A549 (cell line): Measurements from ENCODE around the gene EHBP1. TPM values are rescaled to one million over a fixed set of nuclear protein-coding genes. Genes with fewer than 3 reads are reported as not detected.

Experiments used
- ATAC-seq, 2 experiments: fragments of 200-7000 bp in 1 of 2; fragments of >200 bp in 1 of 2; cut with Nextera tagmentation in 1 of 2; cut with Tn5 transposase in 1 of 2; 3 replicates each; pipeline versions ENCODE4 v1.8.0 to v1.9.1; 2018 to 2020; ENCODE audit warnings: mild to moderate bottlenecking in 1 of 2, moderate library complexity in 1 of 2
- CTCF ChIA-PET: fragments of 300-600 bp; sonication (Branson Sonifier 250); formaldehyde crosslinking; extraction: SDS; loops from one replicate; lab custom pipeline; 2021; ENCODE audit warnings: antibody characterized with exemption, inconsistent platforms; lab: Yijun Ruan, JAX
- POLR2A ChIA-PET: fragments of 350-600 bp; formaldehyde crosslinking; extraction: SDS; loops from one replicate; lab custom pipeline; 2021; ENCODE audit warnings: antibody characterized with exemption, inconsistent platforms; lab: Yijun Ruan, JAX
- DNase-seq, 2 experiments: peaks; one replicate each; pipeline versions ENCODE4 v3.0.0 to v3.0.0-alpha.2; 2011 to 2016; ENCODE audit warnings: low read depth in 1 of 2, low spot score in 1 of 2
- FAIRE-seq: peaks from 2 replicates; lab custom pipeline; 2011; peaks lifted over from hg19 to GRCh38; lab: Jason Lieb, UNC
- H3K27ac ChIP-seq, 2 experiments: fragments of >200 bp; sonication (Bioruptor Twin); formaldehyde crosslinking; 3 replicates each; pipeline ENCODE4 v1.5.1; 2016 to 2017
- H3K4me1 ChIP-seq: fragments of >200 bp; sonication (Bioruptor Twin); formaldehyde crosslinking; 3 replicates; pipeline ENCODE4 v1.6.1; 2016
- H3K4me2 ChIP-seq: fragments of >200 bp; sonication (Bioruptor Twin); formaldehyde crosslinking; 3 replicates; pipeline ENCODE4 v1.6.1; 2016
- H3K4me3 ChIP-seq: fragments of >200 bp; sonication (Bioruptor Twin); formaldehyde crosslinking; 3 replicates; pipeline ENCODE4 v1.5.1; 2016
- H3K9me3 ChIP-seq: fragments of >200 bp; sonication (Bioruptor Twin); formaldehyde crosslinking; 3 replicates; pipeline ENCODE4 v1.6.1; 2016
- CBX2 ChIP-seq: fragments of 200-600 bp; sonication (generic); IDR thresholded peaks from 2 replicates; pipeline ENCODE4 v1.6.1; 2016; ENCODE audit warnings: low read depth, mild to moderate bottlenecking, borderline replicate concordance
- CEBPB ChIP-seq, 2 experiments: fragments of >200 bp in 1 of 2; sonication (Bioruptor Twin) in 1 of 2; formaldehyde crosslinking in 1 of 2; IDR thresholded peaks; 2 replicates each; pipeline ENCODE4 v1.6.1; 2012 to 2016
- CHD2 ChIP-seq: fragments of 150-350 bp; IDR thresholded peaks from 2 replicates; pipeline ENCODE4 v1.6.1; 2014; ENCODE audit warnings: low read length; ENCODE audit not compliant: partially characterized antibody
- EHMT2 ChIP-seq: fragments of 200-600 bp; sonication (generic); IDR thresholded peaks from 2 replicates; pipeline ENCODE4 v1.6.1; 2016; ENCODE audit warnings: antibody characterized with exemption, low read depth, mild to moderate bottlenecking, moderate library complexity
- JUNB ChIP-seq: fragments of >200 bp; sonication (Bioruptor Twin); formaldehyde crosslinking; IDR thresholded peaks from 2 replicates; pipeline ENCODE4 v1.6.1; 2016
- KDM5A ChIP-seq: fragments of 200-600 bp; sonication (generic); IDR thresholded peaks from 2 replicates; pipeline ENCODE4 v1.6.1; 2016; ENCODE audit warnings: antibody characterized with exemption, mild to moderate bottlenecking
- MAFK ChIP-seq: fragments of 450-650 bp; IDR thresholded peaks from 2 replicates; pipeline ENCODE4 v1.6.1; 2014; ENCODE audit not compliant: partially characterized antibody
- NPAS2 ChIP-seq: fragments of 250-450 bp; sonication (Bioruptor Pico); IDR thresholded peaks from 2 replicates; pipeline ENCODE4 v1.8.0; 2022; ENCODE audit warnings: mild to moderate bottlenecking, moderate library complexity, borderline replicate concordance
- NR3C1 ChIP-seq: fragments of >200 bp; sonication (Bioruptor Twin); formaldehyde crosslinking; IDR thresholded peaks from 3 replicates; pipeline ENCODE4 v1.6.1; 2017
- PHF8 ChIP-seq: fragments of 200-600 bp; sonication (generic); IDR thresholded peaks from 2 replicates; pipeline ENCODE4 v1.6.1; 2016; ENCODE audit warnings: low read depth, mild to moderate bottlenecking, antibody characterized with exemption, moderate library complexity, borderline replicate concordance
- POLR2A ChIP-seq: IDR thresholded peaks from 2 replicates; pipeline ENCODE4 v1.6.1; 2012; ENCODE audit warnings: mild to moderate bottlenecking, low read length
- RAD21 ChIP-seq, 2 experiments: fragments of >200 bp in 1 of 2; sonication (Bioruptor Twin) in 1 of 2; formaldehyde crosslinking in 1 of 2; IDR thresholded peaks in 1 of 2; conservative IDR thresholded peaks in 1 of 2; 2 replicates in 1 of 2; 3 replicates in 1 of 2; pipeline ENCODE4 v1.6.1; 2012 to 2018; ENCODE audit warnings: inconsistent platforms in 1 of 2
- SREBF2 ChIP-seq: fragments of 450-650 bp; IDR thresholded peaks from 2 replicates; pipeline ENCODE4 v1.6.1; 2014; ENCODE audit warnings: mild to moderate bottlenecking, moderate library complexity
- TP53 ChIP-seq: fragments of 250-450 bp; sonication (Bioruptor Pico); IDR thresholded peaks from 2 replicates; pipeline ENCODE4 v1.5.0; 2021; ENCODE audit warnings: mild to moderate bottlenecking, moderate library complexity
- ZC3H11A ChIP-seq: fragments of 450-650 bp; IDR thresholded peaks from 2 replicates; pipeline ENCODE4 v1.6.1; 2014; ENCODE audit warnings: antibody characterized with exemption, mild to moderate bottlenecking
- ZNF302 ChIP-seq: fragments of 250-450 bp; sonication (Bioruptor Pico); IDR thresholded peaks from 2 replicates; pipeline ENCODE4 v1.9.0; 2021; ENCODE audit warnings: inconsistent platforms, mild to moderate bottlenecking, moderate library complexity
- WGBS: methylation state at CpG from one replicate; pipeline ENCODE4 v1.1.6; 2017; ENCODE audit errors: missing lambda C conversion rate; 5-methylcytosine and 5-hydroxymethylcytosine counted together
- polyA plus RNA-seq, 4 experiments: library from polyadenylated mRNA; depleted of rRNA in 3 of 4; stranded (reverse); fragments of >200 nt; fragmentation: RNase III in 1 of 4; extraction: RNeasy Plus Mini Kit Qiagen cat#74134 plus additional on column Dnase treatment in 1 of 4; gene quantifications; 2 replicates in 3 of 4; 3 replicates in 1 of 4; pipeline ENCODE4 v1.2.3, GENCODE V29; 2011 to 2017
- TF ChIP-seq, protein P1 (sequence below): fragments of >200 bp; sonication (Bioruptor Twin); formaldehyde crosslinking; IDR thresholded peaks from 2 replicates; pipeline ENCODE4 v1.6.1; 2016
- TF ChIP-seq, protein P2 (sequence below): IDR thresholded peaks from 2 replicates; pipeline ENCODE4 v1.6.1; 2012; ENCODE audit warnings: low read depth, borderline replicate concordance
- TF ChIP-seq, protein P3 (sequence below): fragments of >200 bp; sonication (Bioruptor Twin); formaldehyde crosslinking; IDR thresholded peaks from 3 replicates; pipeline ENCODE4 v1.5.1; 2016
- TF ChIP-seq, protein P4 (sequence below): fragments of 250-450 bp; sonication (Bioruptor Pico); IDR thresholded peaks from 2 replicates; pipeline ENCODE4 v1.5.0; 2021; ENCODE audit warnings: mild to moderate bottlenecking, moderate library complexity, borderline replicate concordance
- TF ChIP-seq, protein P5 (sequence below): fragments of 250-450 bp; sonication (Bioruptor Pico); IDR thresholded peaks from 2 replicates; pipeline ENCODE4 v1.5.0; 2020; ENCODE audit warnings: low read depth, mild to moderate bottlenecking, moderate library complexity
- TF ChIP-seq, protein P6 (sequence below): fragments of >200 bp; sonication (Bioruptor Twin); formaldehyde crosslinking; IDR thresholded peaks from 3 replicates; pipeline ENCODE4 v1.6.1; 2016

The EHBP1 gene
- polyA plus RNA-seq, 2 of the 4 experiments (the other 2 are of a cell fraction) = 65.7 to 204 TPM

DNA sequence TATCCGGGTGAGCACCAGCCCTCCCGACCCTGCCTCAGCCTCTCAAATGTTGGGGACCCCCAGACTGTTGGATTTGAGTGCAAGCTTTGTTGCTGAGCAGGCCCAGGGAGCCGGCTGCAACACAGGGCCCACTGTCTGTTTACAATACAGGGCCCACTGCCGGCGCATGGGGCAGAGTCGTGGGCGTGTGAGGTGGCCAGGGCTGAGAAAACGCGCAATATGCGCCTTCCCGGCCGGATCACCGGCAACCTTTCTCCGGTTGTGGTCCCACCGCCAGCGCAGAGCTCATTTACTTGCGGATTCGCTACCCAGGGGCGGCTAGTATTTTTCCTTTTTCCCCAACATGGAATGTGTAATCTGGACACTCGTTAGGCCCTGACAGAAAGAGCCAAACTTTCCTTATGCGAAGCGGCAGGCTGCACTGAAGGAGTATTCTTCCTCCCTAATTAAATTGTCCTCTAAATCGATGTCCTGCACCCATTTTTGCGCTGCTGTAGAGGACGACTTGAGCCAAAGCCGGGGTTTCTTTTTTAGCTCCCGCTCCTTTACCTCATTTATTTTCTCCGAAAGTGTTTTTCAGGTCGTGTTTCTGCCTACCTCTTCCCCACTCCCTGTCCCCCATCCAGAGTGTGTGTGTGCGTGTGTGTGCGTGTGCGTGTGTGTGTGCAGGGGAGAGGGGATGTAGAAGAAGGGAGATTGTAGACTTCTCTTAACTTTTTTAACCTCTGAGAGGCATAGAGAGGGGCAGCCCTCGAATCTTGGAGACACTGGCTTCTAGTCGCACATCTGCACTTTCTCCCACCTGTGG, 347.8 kb downstream of the EHBP1 start (continued):
- TF ChIP-seq, protein P1, sequence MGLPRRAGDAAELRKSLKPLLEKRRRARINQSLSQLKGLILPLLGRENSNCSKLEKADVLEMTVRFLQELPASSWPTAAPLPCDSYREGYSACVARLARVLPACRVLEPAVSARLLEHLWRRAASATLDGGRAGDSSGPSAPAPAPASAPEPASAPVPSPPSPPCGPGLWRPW = no peak
- TF ChIP-seq NR3C1 (no peak), TP53 (no peak), NPAS2 (CRISPR knock-in tag) (no peak), ZC3H11A (no peak)
- TF ChIP-seq, protein P2, sequence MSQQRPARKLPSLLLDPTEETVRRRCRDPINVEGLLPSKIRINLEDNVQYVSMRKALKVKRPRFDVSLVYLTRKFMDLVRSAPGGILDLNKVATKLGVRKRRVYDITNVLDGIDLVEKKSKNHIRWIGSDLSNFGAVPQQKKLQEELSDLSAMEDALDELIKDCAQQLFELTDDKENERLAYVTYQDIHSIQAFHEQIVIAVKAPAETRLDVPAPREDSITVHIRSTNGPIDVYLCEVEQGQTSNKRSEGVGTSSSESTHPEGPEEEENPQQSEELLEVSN = no peak

DNA sequence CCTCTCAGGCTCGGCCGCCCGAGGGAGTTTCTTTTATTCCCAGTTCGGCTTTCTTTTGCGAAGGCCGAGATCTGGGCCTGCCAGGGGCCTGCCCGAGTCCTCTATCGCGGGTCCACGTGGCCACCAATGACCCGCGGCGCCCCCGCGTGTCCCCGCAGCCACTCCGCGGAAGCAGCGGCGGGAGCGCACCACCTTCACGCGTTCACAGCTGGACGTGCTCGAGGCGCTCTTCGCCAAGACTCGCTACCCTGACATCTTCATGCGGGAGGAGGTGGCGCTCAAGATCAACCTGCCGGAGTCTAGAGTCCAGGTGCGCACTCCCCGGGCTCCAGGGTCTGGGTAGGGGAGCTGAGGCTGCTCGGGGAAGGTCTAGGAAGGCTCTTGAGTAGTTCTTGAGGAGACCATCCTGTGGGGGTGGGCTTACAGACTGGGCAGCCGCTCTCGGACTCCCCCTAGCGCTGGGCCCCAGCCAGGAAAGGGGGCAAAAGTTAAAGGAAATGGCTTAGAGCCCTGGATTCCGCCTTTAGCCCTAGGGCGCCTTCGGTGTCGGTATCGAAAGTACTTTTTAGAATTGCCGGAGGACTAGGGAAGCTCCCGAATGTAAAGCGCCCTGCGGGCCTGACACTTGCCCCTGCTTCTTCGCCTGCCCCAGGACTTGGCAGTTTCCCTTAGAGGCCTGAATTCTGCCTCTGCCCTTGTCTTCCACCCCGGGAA, 348.5 kb downstream of the EHBP1 start:
- no peak overlapping the region for H3K4me3 ChIP-seq
- POLR2A ChIA-PET = no interaction called here
- DNase-seq (no peak), FAIRE-seq (no peak)
- no peak overlapping the region for H3K4me2 ChIP-seq
- WGBS = 95% methylated on average over 48 of the region's 48 CpGs
- H3K27ac ChIP-seq = no peak overlapping the region
- H3K4me1 ChIP-seq = peaks cover 8% of the 10 kb centered on the region; the same call in 1 of the 3 replicates
- TF ChIP-seq CBX2 (no peak), KDM5A (no peak), EHMT2 (no peak), SREBF2 (no peak)
- TF ChIP-seq, protein P2 = no peak
- TF ChIP-seq, protein P3, sequence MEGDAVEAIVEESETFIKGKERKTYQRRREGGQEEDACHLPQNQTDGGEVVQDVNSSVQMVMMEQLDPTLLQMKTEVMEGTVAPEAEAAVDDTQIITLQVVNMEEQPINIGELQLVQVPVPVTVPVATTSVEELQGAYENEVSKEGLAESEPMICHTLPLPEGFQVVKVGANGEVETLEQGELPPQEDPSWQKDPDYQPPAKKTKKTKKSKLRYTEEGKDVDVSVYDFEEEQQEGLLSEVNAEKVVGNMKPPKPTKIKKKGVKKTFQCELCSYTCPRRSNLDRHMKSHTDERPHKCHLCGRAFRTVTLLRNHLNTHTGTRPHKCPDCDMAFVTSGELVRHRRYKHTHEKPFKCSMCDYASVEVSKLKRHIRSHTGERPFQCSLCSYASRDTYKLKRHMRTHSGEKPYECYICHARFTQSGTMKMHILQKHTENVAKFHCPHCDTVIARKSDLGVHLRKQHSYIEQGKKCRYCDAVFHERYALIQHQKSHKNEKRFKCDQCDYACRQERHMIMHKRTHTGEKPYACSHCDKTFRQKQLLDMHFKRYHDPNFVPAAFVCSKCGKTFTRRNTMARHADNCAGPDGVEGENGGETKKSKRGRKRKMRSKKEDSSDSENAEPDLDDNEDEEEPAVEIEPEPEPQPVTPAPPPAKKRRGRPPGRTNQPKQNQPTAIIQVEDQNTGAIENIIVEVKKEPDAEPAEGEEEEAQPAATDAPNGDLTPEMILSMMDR = no peak
- TF ChIP-seq, all 56 proteins: peak for 0
- H3K9me3 ChIP-seq = no peaks in the 10 kb centered on the region
- CTCF ChIA-PET = interaction anchor here (0.5 to 1.1 kb wide), 2 partner anchors 14 to 29 kb away, joined by 4 read pairs; no protein-coding TSS in a partner anchor
- no peak for ATAC-seq

DNA sequence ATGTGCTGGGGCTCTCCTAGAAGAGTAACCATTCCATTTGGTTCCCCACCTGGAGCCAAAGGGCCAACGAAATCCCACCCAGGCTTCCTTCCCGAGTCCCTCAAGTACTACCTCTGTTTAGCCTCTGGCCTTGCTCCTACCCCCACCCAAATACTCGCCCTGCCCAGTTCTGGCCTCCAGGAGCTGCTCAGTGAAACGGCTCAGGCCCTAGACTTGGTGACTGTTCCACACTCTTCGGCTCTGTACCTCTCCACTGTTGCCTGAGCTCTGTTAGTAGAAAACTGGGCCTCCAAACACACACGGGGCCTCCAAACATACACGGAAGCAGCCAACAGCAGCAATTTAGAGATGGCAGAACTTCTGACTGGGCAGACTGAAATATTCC, 349.3 kb downstream of the EHBP1 start:
- Histone ChIP-seq H3K4me3 (no peak overlapping the region), H3K4me1 (0 out of 3 replicates have a peak, but pooled peaks cover 5% of the 10 kb centered on the region), H3K27ac (no peak overlapping the region), H3K4me2 (no peak overlapping the region), H3K9me3 (no peaks in the 10 kb centered on the region)
- TF ChIP-seq JUNB (no peak), RAD21 (conservative IDR thresholded peaks at IDR 0.05 in 1 of 2, IDR thresholded peaks at IDR 0.05 in 1 of 2) (no peak), ZNF302 (CRISPR knock-in tag) (no peak), MAFK (no peak), CHD2 (no peak), EHMT2 (no peak), ZC3H11A (no peak), POLR2A (no peak), NR3C1 (no peak), NPAS2 (CRISPR knock-in tag) (no peak), CEBPB (IDR thresholded peaks at IDR 0.05) (no peak), SREBF2 (no peak), PHF8 (no peak)
- TF ChIP-seq, protein P2 = no peak
- TF ChIP-seq, protein P4, sequence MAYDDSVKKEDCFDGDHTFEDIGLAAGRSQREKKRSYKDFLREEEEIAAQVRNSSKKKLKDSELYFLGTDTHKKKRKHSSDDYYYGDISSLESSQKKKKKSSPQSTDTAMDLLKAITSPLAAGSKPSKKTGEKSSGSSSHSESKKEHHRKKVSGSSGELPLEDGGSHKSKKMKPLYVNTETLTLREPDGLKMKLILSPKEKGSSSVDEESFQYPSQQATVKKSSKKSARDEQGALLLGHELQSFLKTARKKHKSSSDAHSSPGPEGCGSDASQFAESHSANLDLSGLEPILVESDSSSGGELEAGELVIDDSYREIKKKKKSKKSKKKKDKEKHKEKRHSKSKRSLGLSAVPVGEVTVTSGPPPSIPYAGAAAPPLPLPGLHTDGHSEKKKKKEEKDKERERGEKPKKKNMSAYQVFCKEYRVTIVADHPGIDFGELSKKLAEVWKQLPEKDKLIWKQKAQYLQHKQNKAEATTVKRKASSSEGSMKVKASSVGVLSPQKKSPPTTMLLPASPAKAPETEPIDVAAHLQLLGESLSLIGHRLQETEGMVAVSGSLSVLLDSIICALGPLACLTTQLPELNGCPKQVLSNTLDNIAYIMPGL (CRISPR knock-in tag) = no peak
- TF ChIP-seq, protein P5, sequence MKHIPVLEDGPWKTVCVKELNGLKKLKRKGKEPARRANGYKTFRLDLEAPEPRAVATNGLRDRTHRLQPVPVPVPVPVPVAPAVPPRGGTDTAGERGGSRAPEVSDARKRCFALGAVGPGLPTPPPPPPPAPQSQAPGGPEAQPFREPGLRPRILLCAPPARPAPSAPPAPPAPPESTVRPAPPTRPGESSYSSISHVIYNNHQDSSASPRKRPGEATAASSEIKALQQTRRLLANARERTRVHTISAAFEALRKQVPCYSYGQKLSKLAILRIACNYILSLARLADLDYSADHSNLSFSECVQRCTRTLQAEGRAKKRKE (CRISPR knock-in tag) = no peak
- TF ChIP-seq, protein P6, sequence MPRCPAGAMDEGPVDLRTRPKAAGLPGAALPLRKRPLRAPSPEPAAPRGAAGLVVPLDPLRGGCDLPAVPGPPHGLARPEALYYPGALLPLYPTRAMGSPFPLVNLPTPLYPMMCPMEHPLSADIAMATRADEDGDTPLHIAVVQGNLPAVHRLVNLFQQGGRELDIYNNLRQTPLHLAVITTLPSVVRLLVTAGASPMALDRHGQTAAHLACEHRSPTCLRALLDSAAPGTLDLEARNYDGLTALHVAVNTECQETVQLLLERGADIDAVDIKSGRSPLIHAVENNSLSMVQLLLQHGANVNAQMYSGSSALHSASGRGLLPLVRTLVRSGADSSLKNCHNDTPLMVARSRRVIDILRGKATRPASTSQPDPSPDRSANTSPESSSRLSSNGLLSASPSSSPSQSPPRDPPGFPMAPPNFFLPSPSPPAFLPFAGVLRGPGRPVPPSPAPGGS = no peak
- FAIRE-seq (no peak), DNase-seq (no peak), ATAC-seq (no peak)
- ChIA-PET CTCF (interaction anchor here (0.5 to 1.1 kb wide), 3 partner anchors 13 to 280 kb away, joined by 3 to 4 read pairs (median 4); no protein-coding TSS in a partner anchor), POLR2A (no interaction called here)
- WGBS = 73% methylated on average over 7 of the region's 7 CpGs
